GM21390 (cell line): ENCODE measurements around the gene MEI1.
A peak's percentile ranks its signal among the peaks of the same experiment; 100 is the strongest.

Experiments used
- ATAC-seq: cut with Tn5 transposase; IDR thresholded peaks from one replicate; pipeline ENCODE4 v1.9.1; 2021; ENCODE audit not compliant: unreplicated experiment

Gene MEI1

DNA sequence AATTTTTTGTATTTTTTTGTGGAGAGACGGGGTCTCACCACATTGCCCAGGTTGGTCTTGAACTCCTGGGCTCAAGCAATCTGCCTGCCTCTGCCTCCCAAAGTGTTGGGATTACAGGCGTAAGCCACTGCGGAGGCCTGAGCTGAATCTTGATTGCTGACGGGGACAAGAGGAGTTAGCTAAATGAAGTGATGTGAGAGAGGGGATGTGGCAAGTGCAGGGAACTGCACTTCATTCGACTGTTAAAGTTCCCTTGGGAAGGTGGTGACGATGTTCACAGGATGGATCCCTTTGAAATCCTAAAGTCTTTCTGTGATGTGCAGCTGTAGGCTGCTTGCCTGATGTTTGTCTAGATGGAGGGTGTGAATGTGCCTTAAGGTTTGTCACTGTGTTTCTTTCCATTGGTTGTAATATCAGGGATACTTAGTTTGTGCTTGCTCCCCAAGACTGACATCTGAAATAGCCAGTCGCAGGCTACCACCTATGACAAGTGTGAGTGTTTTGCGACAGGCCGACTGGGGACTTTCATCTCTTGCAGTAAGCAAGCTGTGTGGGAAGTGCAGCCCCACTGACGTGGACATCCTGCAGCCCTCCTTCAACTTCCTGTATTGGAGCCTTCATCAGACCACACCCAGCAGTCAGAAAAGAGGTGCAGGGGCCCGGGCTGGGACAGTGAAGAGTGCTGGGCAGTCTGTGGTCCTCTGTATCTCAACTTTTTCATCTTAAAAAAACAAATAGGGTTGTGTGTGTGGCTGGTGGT is 81.6 kb downstream of the MEI1 start:
- peak; percentile 69 for ATAC-seq

DNA sequence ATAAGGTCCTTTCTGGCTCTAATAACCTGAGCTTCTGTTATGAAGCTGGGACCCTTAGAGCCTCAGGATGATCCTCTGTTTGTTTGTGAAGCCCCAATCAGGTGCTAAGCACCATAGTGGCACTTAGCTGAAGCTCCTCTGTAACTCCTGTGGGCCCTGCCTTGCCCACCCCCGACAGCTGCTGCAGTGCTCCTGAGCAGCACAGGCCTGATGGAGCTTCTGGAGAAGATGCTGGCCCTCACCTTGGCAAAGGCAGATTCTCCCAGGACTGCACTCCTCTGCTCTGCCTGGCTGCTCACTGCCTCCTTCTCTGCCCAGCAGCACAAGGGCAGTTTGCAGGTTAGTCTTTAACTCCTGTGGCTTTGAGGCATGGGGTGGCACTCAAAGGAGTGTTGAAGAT is 82.2 kb downstream of the MEI1 start:
- ATAC-seq, result peak; percentile 7

GRCh38 chr22:41782316-41782715 is 83.0 kb downstream of the MEI1 start:
- no peak for ATAC-seq

GRCh38 chr22:41782751-41783150 is 83.4 kb downstream of the MEI1 start:
- ATAC-seq, result no peak

DNA sequence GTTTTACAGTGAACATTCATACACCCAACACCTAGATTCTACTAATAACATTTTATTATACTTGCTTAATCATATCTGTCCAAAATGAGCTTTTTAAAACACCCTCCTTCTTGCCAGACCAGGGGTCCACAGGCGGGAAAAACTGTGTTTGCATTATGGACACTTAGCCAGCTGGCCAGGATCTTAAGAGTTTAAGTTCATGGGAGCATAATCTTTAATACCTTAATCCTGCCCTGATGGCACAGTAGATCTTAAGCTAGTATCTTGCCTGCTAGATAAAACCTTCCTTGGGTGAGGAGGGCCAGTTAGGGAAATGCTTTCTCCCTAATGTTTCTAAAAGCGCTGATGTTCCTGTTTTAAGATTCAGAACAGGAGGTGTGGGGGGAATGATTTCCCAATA is 88.0 kb downstream of the MEI1 start:
- ATAC-seq, result no peak

DNA sequence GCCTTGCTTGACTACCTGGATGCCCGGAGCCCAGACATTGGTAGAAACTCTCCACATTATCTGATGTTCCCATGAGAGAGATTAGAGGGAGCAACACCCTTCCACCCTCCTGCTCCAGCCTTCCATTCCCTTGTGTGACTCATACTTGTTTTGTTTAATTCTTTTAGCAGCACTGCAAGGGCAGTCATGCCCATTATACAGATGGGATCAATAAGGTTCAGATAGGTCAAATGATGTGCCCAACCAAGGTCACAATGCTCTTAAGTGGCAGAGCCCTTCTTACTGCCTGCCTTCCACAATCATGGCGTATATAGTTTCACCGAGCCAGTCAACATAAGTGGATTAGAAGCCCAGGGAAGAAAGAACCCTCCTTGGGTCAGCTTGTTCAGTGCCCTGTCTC is 94.6 kb downstream of the MEI1 start:
- ATAC-seq, result no peak

GRCh38 chr22:41798736-41799135 is 99.4 kb downstream of the MEI1 start:
- no peak for ATAC-seq

- peak; percentile 19 for ATAC-seq
These were observed 100.4 kb downstream of the MEI1 start for GRCh38 chr22:41799486-41800347.

- ATAC-seq, result peak; percentile 80
These were observed 101.2 kb downstream of the MEI1 start, which contains the start of gene CCDC134 for GRCh38 chr22:41800348-41801146. Gene CCDC134, plus strand, starts transcription at chr22:41800679. Its CDS starts 8,212 bp downstream, at chr22:41808891.

GRCh38 chr22:41801147-41801819 is 102.0 kb downstream of the MEI1 start:
- ATAC-seq, result no peak

DNA sequence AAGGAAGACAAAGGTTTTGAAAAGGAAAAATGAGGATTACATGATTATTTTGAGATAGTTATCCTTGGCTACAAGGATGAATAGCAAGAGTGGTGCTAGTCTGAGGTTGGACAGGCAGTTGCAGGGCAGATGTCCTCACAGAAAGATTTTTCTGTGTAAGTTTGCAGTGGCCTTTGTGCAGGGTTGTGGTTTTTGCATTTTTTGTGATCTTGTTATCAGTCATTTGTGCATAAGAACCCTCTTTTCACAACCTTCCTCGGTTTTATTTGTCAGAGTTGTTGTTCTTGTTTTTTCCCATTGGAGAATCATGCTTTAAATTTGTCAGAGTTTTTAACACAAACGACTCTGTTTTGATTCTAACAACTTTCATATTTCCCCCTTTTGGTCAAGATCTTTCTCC is 102.6 kb downstream of the MEI1 start:
- no peak for ATAC-seq

DNA sequence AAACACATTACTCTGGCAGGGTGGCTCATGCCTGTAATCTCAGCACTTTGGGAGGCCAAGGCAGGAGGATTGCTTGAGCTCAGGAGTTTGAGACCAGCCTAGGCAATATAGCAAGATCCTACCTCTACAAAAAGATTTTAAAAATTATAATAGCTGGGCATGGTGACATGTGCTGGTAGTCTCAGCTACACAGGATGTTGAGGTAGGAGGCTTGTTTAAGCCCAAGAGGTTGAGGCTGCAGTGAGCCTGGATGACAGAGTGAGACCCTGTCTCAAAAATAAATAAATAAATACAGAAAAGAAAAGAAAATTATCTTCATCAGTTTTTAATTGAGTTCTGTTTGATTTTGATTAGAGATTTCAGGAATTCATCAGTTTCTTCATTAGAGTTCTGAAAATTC is 106.3 kb downstream of the MEI1 start:
- ATAC-seq, result no peak

GRCh38 chr22:41808400-41808799 is 109.1 kb downstream of the MEI1 start:
- no peak for ATAC-seq

DNA sequence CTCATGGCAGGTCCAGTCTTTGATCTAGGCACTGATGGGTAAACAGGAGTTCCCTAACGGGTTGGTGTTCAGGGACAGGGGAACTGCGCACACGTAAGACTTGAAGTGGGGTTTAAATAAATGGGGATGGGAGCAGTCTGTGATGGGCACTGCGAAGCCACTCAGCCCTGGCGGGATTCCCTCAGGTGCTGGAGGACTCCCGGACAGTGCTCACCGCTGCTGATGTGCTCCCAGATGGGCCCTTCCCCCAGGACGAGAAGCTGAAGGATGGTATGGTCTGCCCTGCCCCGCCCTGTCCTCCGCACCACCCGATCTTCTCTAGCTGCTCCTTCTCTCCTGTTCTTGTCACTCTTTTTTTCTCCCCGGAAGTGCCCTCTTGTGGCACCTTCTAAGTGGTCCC is 110.7 kb downstream of the MEI1 start:
- no peak for ATAC-seq

DNA sequence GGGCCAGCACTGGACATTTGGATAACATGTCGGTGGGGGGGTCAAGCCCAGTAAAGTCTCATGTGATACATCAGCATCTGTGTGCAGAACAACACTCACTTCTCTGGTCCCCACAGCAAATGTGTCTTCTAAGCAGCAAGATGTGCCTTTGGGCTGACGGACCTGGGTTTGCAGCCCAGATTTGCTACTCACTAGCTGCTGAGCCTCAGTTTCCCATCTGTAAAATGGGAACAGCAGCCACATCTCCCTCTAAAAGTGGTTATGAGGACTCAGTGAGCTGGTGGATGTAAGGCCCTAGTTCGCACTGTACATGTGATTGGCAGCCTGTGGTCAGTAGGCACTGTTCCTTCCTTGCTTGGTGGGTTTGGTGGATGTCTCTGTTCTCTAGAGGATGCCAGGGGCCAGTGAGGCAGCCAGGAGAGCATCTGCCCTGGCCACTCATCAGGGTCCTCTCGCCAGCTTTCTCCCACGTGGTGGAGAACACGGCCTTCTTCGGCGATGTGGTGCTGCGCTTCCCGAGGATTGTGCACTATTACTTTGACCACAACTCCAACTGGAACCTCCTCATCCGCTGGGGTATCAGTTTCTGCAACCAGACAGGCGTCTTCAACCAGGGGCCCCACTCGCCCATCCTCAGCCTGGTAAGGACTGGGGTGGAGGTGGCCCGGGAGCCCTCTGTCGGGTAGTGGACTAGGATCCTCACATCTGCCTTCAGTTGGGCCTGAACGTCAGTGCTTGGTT is 113.7 kb downstream of the MEI1 start:
- ATAC-seq, result no peak

DNA sequence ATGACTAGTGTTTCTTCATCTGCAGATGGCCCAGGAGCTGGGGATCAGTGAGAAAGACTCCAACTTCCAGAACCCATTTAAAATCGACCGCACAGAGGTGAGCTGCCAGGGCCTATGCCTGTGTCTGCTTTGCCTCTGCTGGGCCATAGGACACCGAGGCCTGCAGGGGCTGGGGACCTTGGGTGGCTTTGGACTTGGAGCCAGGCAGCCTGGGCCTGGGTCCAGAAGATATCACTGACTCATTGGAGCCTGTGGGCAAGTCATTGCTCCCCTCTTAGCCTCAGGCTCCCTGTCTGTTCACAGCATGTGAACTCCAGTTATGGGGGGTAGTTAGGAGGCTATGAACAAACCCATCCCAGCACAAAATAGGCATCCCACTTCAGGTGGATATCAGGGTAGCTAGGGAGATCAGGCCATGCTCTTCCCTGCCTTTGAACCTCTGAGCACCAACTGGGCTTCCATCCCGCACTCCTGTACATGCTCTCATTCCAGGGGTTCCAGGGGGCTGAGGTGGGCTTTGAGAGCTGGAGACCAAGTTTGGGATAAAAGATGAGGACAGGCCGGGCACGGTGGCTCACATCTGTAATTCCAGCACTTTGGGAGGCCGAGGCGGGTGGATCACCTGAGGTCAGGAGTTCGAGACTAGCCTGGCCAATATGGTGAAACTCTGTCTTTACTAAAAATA is 114.6 kb downstream of the MEI1 start:
- no peak for ATAC-seq

GRCh38 chr22:41815716-41816115 is 116.4 kb downstream of the MEI1 start:
- no peak for ATAC-seq

- ATAC-seq, result no peak
These were observed 116.9 kb downstream of the MEI1 start for GRCh38 chr22:41816241-41816640.

DNA sequence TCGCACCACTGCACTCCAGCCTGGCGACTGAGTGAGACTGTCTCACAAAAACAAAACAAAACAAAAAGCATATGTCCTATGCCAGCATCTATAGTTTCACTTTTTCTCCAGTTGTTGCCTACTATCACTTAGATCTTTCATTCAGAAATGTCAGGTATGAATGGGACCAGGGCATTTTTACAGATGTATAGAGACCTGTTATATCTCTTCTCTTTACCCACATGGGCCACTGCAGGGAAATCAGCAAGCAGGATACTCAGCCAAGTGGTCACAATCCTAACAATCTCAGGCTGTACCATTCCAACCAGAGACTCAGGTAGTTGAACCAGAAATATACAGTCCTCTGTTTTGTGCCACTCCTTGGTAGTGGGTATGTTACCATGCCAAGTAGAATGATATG is 117.6 kb downstream of the MEI1 start:
- no peak for ATAC-seq

DNA sequence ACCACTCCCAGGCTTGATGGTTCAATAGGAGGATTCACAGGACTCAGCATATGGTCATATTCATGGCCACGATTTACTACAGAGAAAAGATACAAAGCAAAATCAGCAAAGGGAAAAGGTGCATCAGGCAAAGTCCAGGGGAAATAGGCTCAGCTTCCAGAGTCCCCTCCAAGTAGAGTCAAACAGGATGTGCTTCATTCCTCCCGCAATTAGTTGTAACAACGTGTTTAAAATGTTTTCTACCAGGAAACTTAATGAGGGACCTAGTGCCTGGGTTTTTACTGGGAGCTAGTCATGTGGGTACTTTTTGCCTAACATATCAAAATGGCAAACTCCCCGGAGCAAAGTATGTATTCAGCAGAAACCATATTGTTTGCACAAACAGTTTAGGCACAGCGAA is 118.7 kb downstream of the MEI1 start:
- no peak for ATAC-seq
